NCI-H1436 treated with DMSO at 0.1 percent for 48 hours (cell line): ENCODE measurements around the gene DYNLT4.

Source experiments
- DNase-seq: peaks from one replicate; lab custom pipeline; 2025; lab: John Stamatoyannopoulos, UW

The DYNLT4 gene

GRCh38 chr1:44757420-44757819 lies 49.7 kb downstream of the DYNLT4 start:
- no peak for DNase-seq
